GM19397 (cell line): Measurements from ENCODE around the gene OAF.

Experiments used
- ATAC-seq: cut with Tn5 transposase; IDR thresholded peaks from one replicate; pipeline ENCODE4 v1.9.1; 2021; ENCODE audit warnings: mild to moderate bottlenecking, moderate library complexity; ENCODE audit not compliant: unreplicated experiment

Gene OAF

GRCh38 chr11:120183701-120184141 lies 27.1 kb upstream of the OAF start:
- no peak for ATAC-seq

- no peak for ATAC-seq
Measured at GRCh38 chr11:120184371-120184945, 26.4 kb upstream of the OAF start.

- ATAC-seq, result no peak
Measured at GRCh38 chr11:120184946-120185705, 25.7 kb upstream of the OAF start.

- no peak for ATAC-seq
Measured at GRCh38 chr11:120185706-120186455, 25.0 kb upstream of the OAF start.

GRCh38 chr11:120186456-120186773 lies 24.4 kb upstream of the OAF start:
- no peak for ATAC-seq

- ATAC-seq, result no peak
Measured at GRCh38 chr11:120186774-120187591, 23.8 kb upstream of the OAF start.

GRCh38 chr11:120188371-120188770 lies 22.5 kb upstream of the OAF start:
- ATAC-seq, result no peak

GRCh38 chr11:120188811-120189455 lies 21.9 kb upstream of the OAF start:
- ATAC-seq, result no peak

- ATAC-seq, result no peak
Measured at GRCh38 chr11:120191058-120191457, 19.8 kb upstream of the OAF start.

- no peak for ATAC-seq
Measured at GRCh38 chr11:120192831-120193625, 17.8 kb upstream of the OAF start.

GRCh38 chr11:120194166-120194565 lies 16.7 kb upstream of the OAF start:
- ATAC-seq, result no peak

- ATAC-seq, result no peak
Measured at GRCh38 chr11:120195601-120196320, 15.1 kb upstream of the OAF start.

- ATAC-seq, result no peak
Measured at GRCh38 chr11:120196826-120197225, 14.0 kb upstream of the OAF start.

GRCh38 chr11:120197251-120197891 lies 13.5 kb upstream of the OAF start:
- ATAC-seq, result no peak

GRCh38 chr11:120197977-120198376 lies 12.9 kb upstream of the OAF start:
- no peak for ATAC-seq

GRCh38 chr11:120198403-120198786 lies 12.4 kb upstream of the OAF start:
- no peak for ATAC-seq

- no peak for ATAC-seq
Measured at GRCh38 chr11:120198787-120199469, 11.9 kb upstream of the OAF start.

GRCh38 chr11:120199613-120200012 lies 11.2 kb upstream of the OAF start:
- ATAC-seq, result no peak
